GM18499 (cell line): ENCODE measurements around the gene GMPPA.

Experiments
- ATAC-seq: cut with Tn5 transposase; IDR thresholded peaks from one replicate; pipeline ENCODE4 v1.9.1; 2021; ENCODE audit warnings: moderate number of reproducible peaks; ENCODE audit not compliant: insufficient read depth, unreplicated experiment

GMPPA gene

DNA sequence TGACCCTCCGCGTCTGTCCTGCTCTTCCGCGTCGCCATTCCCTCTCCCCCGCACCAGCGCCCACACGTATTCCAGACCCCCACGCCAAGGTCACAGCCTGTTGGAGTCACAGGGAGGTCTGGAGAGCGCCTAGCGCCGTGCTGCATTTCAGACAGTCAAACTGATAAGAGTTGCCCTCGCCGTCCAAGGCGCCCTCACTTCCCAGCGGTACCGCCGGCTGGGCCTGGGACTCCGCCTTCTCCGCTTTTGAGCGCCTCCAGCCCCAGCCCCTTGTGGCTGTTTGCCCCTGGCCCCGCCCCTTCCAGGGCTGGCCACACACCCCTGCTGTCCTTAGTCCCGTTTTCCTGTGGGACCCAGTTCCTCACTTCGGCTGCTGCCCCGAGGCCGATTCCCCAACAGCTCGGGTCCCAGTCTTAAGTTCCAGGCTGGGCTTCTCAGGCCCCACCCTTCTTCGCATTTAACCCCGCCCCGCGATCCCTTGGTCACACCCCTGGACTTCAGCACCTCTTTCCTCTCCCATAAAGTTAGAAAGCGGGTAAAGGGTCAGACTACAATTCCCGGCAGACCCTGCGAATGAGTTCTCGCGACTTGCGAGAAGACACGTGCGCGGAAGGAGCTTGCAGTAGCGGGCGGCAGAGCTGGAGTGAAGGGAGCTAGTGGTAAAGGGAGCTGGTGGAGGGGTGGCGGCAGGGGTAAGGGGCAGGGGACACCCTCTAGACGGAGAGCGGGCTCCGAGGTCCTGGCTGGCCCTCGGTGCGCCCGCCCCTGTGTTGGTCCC, at the start of gene GMPPA:
Gene GMPPA (plus strand): TSS at position 612 of the 778 bp plus-strand sequence. CDS start 1,085 bp downstream, outside the sequence.
- ATAC-seq = peak; percentile 93

DNA sequence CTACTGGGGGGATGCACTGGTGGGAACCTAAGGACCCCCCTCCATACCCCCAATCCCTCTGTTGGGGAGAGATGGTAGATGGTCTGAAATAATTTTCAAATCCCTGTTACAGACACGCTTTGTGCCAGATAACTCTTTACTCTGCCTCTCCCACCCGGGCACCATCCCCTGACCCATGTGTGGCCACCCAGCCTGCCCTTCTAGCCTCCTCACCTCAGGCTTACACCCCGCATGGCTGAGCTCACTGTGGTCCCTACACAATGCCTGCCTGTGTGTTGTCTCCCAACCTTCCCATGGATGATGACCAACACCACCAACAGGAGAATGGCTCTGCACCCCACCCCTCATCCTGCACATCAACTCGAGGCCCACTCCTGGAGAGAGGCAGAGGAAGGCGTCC, 49.1 kb upstream of the GMPPA start:
- no peak for ATAC-seq

DNA sequence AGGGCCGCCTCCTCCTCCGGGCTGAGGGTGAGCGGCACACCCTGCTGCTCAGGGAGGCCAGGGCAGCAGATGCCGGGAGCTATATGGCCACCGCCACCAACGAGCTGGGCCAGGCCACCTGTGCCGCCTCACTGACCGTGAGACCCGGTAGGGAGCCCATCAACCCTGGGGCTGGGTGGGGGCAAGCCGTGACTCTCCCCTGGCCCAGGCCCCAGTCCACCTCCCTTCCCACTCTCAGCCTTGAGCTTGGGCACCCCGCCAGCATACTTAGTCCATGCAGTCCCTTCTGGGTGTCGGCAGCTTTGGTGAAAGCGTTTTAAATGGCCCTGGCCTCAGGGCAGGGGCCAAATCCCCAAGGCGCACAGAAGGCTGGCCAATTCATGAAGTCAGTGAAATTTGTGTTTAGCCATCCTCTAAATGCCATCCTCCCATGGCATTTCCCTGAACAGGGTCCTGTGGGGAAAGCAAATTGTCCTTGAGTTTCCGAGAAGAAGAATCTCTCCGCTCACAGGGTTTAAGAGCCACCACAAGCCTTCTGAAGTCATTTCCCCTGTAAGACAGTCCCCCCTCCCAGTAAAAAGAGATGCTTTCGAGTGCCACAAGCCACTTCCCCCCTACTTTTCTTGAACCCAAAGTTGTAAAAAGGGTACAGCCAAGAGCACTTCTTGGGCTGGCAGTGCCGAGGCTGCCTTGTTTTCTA, 46.9 kb upstream of the GMPPA start:
- ATAC-seq = no peak

DNA sequence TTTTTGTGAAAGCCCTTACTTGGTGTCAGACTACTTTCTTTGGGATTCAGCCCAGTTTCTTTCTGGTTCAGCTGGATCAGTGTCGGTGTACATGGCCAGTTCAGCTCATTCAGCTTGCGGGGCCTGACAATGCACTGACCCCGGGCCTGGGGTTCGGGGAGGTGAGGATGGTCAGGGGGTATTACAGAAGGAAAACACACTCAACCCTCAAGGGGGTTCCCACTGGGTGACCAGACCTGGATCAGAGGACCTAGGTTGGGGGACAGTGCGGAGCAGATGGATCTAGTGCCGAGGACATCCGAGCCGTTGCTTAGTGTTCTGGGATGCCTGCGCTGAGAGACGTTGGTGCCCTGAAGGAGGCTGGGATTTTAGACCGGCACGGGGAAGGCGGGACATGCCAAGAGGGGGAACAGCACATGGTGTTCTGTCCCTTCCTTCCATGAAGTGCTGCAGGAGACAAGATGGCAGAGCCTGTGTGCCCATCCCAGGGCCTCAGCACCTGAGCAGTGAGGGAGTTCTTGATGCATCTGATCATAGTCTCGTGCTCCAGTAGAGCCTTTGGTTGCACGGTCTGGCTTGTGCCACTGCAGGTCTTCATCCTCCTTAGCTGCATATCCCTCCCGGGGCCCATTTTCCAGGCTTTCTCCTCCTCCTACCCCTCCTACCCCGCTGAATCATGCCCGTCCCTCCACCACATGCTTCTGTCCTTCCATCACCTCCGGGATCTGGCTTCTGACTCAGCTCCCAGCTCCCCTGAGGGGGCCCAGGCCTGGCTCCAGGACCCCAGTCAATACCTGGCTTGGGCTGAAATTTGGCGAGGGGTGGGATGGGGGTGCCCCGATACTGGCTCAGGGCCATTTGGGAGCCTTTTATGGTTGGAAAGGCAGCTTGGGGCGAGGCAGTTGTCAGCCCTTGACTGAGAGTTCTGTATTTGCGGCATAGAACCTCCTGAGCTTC, 46.1 kb upstream of the GMPPA start:
- ATAC-seq = no peak

DNA sequence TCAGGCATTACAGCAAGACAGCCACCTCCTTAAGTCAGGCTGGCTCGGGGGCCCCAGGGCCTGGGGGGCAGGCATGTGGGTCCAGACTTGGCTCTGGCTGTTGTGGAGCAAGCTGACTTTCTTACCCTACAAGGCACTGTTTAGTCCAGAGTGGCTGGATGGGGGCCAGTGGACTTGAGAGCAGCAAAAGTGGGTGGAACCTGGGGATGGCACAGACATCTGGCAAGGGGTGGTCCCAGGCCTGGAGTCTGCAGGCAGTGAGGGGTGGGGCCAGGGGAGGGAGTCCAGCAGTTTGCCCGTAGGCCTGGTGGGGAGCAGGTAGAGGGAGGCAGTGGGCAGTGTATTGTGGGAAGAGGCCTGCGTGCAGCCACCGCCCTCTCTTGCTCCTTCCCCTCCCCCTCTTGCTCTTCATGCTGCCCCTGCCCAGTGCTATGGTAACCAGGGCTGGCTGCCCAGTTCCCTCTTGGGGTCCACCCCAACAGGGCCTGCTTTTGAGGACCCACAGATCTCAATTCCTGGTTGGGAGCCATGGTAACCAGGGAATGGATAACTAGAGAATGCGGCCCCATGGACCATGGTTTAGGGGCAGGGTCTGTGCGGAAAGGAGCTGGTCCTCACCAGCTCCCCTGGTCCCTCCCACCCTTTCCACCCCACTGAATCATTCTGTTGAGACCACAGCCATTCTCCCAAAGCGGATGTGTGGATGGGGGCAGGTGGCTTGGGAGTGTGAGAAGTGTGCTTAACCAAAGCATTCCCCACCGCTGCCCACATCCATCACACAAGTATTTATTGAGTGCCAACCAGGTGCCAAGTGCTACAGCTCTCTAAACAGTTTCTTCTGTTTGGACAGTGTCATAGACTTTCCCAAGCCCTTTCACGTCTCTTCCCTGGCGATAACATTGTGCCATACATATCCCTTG, 44.8 kb upstream of the GMPPA start:
- no peak for ATAC-seq

DNA sequence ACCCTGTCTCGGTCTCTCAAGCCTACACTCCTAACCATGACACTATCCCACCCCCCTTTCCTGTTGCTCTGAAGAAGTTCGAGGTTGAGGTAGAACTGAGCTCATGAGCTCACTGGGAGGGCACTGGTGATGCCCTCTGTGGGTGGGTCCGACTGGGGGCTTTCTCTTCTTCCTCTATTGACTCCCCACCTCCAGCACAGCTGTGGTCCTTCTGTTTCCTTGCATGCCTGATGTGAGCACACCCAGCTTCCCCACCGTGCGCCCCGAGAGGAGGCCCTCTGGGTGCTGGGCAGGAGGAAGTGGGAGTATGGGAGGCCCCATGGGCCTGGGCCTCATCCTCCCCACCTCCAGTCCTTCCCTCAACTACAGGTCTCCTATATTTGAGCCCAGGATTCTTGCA, 43.1 kb upstream of the GMPPA start:
- no peak for ATAC-seq

DNA sequence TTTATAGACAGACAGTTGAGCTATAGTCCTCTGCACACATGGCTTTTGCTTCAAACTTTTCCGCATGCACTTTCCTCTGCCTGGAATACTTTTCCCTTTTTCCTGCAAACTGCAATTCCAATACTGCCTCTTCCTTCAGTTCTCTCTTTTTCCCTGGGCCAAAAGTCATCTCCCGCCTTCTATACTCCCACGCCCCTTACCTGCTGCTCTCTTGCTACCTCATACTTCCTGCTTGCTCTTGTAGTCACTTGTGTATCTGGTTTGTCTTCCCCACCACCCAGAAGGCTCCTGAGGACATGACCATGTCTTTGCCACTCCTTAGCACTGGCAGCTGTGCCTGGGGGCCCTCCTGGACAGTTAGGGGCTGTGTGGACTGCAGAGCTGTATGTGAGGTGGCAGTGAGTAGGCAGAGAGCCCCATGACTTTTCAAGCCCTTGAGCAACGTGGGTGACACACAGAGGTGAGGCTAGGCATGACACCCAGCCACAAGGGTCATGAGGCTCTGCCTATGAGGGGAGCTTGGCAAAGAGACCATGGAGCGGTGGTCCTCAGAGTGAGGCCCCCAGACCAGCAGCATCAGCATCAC, 40.8 kb upstream of the GMPPA start:
- ATAC-seq = no peak

DNA sequence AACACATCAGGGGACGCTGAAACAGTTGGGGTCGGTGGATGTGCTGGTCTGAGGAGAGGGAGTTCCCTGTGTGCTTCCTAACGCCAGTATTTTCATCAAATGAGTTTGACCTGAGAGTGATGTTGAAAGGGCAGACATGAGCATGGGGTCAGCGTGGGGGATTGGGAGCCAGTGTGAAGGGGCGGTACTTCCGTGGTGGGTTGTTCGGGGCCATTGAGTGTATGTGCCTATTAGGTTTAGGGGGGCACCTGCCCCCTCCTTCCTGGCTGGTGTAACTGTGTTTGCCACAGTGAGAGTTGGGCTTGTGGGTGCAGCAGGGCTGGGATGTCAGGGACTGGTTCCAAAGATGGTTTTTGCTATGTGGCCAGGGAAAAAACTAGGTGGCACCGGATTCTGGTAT, 39.7 kb upstream of the GMPPA start:
- no peak for ATAC-seq

DNA sequence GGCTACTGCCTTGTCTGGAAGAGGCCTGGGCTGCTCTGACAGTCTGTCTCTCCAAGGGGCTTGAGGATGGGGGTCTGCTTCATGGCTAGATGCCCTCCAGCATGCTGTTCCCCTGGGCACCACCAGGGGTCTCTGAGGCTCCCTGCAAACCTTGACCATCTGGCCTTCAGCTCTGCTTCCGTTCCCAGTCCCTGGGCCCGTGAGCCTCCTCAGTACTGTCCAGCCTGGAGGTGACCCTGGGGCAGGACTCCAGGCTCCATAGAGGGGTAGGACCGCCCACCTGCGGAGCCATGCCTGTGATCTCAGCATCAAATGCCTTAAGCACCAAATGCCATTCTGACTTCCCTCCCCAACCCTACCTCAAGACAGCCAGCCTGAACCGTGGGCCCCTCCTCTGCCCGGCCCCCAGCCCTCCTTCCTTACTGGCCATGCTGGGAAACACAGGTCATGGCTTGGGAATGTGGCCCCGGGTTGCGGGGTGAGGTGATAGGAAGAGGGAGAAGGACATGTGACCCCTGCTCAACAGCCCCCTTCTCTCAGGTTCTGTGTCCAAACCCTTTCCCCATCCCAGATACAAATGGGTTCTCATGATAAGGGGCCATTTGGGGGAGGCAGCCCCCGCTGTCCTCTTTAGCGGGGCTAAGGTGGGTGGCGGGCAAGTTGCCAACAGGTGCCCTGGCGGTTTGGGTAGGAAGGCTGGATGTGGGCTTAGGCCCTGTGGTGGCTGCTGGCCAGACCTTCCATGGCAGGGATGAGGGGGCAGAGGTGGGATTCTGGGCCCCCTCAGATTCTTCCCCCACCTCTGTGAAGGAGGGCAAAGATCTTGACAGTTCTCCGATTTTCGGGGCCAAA, 39.0 kb upstream of the GMPPA start:
- no peak for ATAC-seq

DNA sequence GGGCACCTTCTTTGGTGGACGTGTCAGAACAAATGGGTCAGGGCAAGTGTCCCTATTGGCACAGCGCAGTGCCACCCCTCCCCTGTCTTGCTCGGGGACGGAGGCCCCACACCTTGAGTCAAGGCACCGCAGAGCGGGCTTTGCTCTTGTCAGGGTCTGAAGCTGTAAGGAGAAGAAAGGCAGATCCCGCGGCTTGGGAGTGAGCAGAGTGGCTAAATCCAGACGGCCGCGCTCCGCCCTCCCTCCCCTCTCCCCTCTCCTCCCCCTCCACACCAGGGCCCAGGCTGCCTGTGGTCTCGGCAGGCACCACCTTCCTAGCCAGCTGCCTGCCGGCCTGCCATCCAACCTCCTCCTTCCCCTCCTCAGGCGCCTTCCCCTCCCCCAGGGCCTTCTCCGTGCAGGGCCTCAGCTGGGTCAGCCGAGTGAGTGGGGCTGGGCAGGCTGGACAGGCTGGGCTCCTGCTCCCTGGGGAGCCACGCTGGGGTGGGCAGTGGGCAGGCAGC, 38.2 kb upstream of the GMPPA start:
- no peak for ATAC-seq

DNA sequence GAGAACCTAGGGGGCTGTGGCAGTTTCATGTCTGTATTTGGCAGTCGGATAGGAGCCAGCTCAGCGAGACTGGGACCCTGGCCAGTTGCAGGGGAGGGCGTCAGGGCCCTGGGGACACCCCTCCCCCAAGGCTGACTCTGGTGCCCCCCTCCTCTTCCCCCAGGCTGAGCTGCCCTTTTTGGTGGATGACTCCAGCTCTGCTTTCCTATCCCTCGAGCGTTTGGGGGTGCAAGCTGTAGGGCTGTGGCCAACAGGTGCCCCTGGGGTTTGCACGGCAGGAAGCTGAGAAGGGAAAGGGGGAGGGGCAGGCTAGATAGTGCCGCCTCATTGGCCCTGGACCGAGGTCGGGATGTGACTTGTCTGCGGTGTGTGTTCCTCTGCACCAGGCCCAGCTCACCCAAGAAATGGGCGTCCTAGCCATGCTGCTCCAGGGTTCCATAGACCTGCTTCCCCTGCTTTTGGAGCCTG, 37.6 kb upstream of the GMPPA start:
- no peak for ATAC-seq

DNA sequence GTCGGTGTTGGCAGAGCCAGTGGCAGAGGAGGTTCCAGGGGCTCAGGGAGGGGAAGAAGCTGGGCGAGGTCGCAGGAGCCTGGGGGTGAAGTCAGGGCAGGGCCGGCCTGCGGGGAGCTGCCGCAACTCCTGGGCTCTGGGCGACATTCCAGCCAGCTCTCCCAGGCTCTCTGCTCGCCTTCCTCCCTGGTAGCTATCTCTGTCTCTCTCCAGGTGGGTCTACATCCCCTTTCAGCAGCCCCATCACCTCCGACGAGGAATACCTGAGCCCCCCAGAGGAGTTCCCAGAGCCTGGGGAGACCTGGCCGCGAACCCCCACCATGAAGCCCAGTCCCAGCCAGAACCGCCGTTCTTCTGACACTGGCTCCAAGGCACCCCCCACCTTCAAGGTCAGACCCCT, 37.0 kb upstream of the GMPPA start:
- no peak for ATAC-seq

DNA sequence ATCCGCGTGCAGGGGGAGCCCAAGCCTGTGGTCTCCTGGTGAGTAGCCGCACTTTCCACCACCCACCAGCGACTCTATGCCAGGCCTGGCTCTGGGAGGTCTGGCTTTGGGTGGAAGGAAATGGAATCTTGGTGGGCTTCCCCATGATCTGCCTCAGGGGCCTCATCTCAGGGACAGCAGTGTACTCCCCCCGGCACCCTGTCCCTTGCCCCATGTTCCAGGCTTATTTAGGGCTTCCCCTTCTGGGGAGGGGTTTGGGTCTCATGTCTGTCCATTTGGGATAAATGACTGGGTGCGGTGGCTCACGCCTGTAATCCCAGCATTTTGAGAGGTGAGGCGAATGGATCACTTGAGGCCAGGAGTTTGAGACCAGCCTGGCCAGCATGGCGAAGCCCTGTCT, 36.3 kb upstream of the GMPPA start:
- no peak for ATAC-seq

DNA sequence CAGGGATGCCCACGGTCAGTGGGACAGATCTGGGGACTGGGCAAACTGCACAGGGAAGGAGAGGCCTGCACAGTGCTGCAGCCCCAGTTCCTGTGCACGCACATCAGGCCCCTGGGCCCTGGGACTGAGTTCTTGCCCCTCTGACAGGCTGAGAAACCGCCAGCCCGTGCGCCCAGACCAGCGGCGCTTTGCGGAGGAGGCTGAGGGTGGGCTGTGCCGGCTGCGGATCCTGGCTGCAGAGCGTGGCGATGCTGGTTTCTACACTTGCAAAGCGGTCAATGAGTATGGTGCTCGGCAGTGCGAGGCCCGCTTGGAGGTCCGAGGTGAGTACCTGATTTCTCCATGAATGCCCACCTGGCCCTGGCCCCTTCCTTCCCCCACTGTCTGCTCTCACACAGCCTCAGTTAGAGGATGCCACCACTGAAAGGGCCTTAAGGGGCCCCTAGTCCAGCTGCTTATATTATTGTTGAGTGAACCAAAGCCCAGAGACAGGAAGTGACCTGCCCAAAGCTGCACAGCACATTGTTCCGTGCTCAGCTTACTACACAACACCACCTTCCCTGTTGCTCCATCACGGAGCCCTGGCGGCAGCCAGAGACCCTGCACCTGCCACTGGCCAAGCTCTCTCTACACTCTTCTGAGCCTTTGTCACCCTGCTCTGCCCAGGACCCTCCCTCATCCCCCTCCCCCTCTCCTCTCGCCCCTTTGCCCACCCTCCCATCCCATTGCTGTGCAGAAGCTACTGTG, 34.2 kb upstream of the GMPPA start:
- ATAC-seq = no peak

DNA sequence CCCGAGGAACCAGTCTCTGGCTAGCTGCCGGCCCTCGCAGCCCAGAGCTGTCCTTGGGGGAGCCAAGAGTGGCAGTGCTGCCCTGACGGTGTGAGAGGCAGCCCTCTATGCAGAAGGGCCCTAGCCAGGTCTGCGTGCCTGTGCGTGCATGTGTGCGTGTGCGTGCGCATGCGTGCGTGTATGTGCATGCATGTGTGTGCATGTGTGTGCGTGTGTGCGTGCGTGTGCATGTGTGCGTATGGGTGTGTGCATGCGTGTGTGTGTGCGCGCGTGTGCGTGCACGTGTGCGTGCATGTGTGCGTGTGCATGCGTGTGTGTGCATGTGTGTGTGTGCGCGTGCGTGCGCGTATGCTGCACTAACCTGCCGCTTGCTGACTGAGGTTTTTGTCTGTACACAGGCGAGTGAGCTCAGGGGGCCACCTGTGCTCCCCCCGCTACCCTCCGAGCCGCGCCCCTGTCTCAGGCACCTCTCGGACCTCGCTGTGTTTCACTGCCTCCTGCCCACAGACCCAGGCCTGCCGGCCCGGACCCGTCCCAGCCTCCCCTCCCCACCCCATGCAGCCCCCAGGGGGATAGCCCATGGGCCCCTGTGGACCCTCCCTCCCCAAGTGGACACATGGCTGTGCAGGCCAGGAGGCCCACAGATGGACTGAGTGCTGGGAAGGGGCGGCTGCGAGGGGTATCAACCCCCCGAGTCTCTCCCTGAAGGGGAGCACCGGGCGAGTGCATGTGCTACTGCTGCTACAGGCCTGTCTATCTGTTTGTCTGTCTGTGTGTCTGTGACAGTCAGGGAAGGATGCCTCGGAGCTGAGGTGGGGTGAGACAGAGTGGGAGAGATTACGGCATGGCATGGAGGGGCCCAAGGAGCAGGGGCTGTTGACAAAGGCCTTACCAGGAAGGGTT, 32.8 kb upstream of the GMPPA start:
- no peak for ATAC-seq
